H1 (cell line): ENCODE data around the gene PSME3. TPM values are rescaled to one million over a fixed set of nuclear protein-coding genes. Genes with fewer than 3 reads are reported as not detected.
A peak's percentile ranks its signal among the peaks of the same experiment; 100 is the strongest.

ENCODE experiments used
- ASH2L ChIP-seq: fragments of 200-600, 300-600 bp; sonication (generic); IDR thresholded peaks from one replicate; pipeline ENCODE4 v1.7.1; 2017; ENCODE audit warnings: low read length
- BACH1 ChIP-seq: IDR thresholded peaks from 2 replicates; pipeline ENCODE4 v1.6.1; 2012; ENCODE audit warnings: low read length, improper control_type of control experiment
- CEBPB ChIP-seq: IDR thresholded peaks from 2 replicates; pipeline ENCODE4 v1.6.1; 2012; ENCODE audit warnings: low read depth, low read length
- CHD2 ChIP-seq: IDR thresholded peaks from 2 replicates; pipeline ENCODE4 v1.6.1; 2012; ENCODE audit warnings: low read length, improper control_type of control experiment
- CREB1 ChIP-seq: IDR thresholded peaks from 2 replicates; pipeline ENCODE4 v1.6.1; 2012; ENCODE audit warnings: inconsistent platforms
- GTF2F1 ChIP-seq: IDR thresholded peaks from 2 replicates; pipeline ENCODE4 v1.6.1; 2012; ENCODE audit warnings: low read depth, low read length, improper control_type of control experiment, borderline replicate concordance
- HDAC2 ChIP-seq, 2 experiments: fragments of 300-600 bp in 1 of 2; sonication (generic) in 1 of 2; IDR thresholded peaks; 2 replicates each; pipeline ENCODE4 v1.6.1; 2011 to 2012; ENCODE audit warnings: low read depth in 2 of 2, low read length in 2 of 2, mild to moderate bottlenecking in 2 of 2, moderate library complexity in 2 of 2, borderline replicate concordance in 1 of 2, inconsistent platforms in 1 of 2
- KDM1A ChIP-seq: fragments of 200-600, 300-600 bp; sonication (generic); IDR thresholded peaks from 2 replicates; pipeline ENCODE4 v1.7.1; 2016; ENCODE audit warnings: mild to moderate bottlenecking, low read length, borderline replicate concordance
- KDM4A ChIP-seq: IDR thresholded peaks from one replicate; pipeline ENCODE4 v1.7.1; 2012; ENCODE audit warnings: low read depth, mild to moderate bottlenecking, moderate library complexity, low read length, inconsistent platforms; ENCODE audit not compliant: severe bottlenecking
- POLR2A ChIP-seq, 2 experiments: IDR thresholded peaks; 1 replicate in 1 of 2; 2 replicates in 1 of 2; pipeline ENCODE4 v1.6.1; 2011; ENCODE audit warnings: low read depth in 2 of 2, low read length in 2 of 2, mild to moderate bottlenecking in 2 of 2; ENCODE audit errors: control extremely low read depth in 1 of 2
- POU5F1 ChIP-seq: IDR thresholded peaks from 2 replicates; pipeline ENCODE4 v1.6.1; 2011; ENCODE audit warnings: low read depth, mild to moderate bottlenecking, low read length, moderate library complexity
- RBBP5 ChIP-seq: IDR thresholded peaks from 2 replicates; pipeline ENCODE4 v1.7.1; 2012; ENCODE audit warnings: low read depth, mild to moderate bottlenecking, inconsistent platforms, low read length, moderate library complexity, borderline replicate concordance
- RNF2 ChIP-seq: fragments of 200-900, 300-1000 bp; sonication (generic); IDR thresholded peaks from 2 replicates; pipeline ENCODE4 v1.7.1; 2016; ENCODE audit warnings: borderline replicate concordance, low read depth, mild to moderate bottlenecking, antibody characterized with exemption, low read length; ENCODE audit not compliant: poor library complexity, severe bottlenecking; ENCODE audit errors: missing control alignments
- RXRA ChIP-seq: IDR thresholded peaks from 2 replicates; pipeline ENCODE4 v1.6.1; 2011; ENCODE audit warnings: low read depth, mild to moderate bottlenecking, low read length, moderate library complexity; ENCODE audit not compliant: insufficient read depth
- SAP30 ChIP-seq: fragments of 300-600 bp; sonication (generic); IDR thresholded peaks from 2 replicates; pipeline ENCODE4 v1.7.1; 2012; ENCODE audit warnings: low read length, moderate library complexity, mild to moderate bottlenecking, inconsistent platforms; ENCODE audit not compliant: insufficient read depth, insufficient replicate concordance
- SIN3A ChIP-seq, 2 experiments: IDR thresholded peaks in 1 of 2; conservative IDR thresholded peaks in 1 of 2; 2 replicates each; pipeline ENCODE4 v1.6.1; 2011 to 2012; ENCODE audit warnings: low read length in 2 of 2, improper control_type of control experiment in 1 of 2, low read depth in 1 of 2, mild to moderate bottlenecking in 1 of 2
- SIRT6 ChIP-seq: IDR thresholded peaks from one replicate; pipeline ENCODE4 v1.7.1; 2012; ENCODE audit warnings: low read length, inconsistent platforms
- SP1 ChIP-seq: IDR thresholded peaks from 2 replicates; pipeline ENCODE4 v1.6.1; 2011; ENCODE audit warnings: low read depth, low read length
- TAF7 ChIP-seq: optimal IDR thresholded peaks from 2 replicates; pipeline ENCODE3; 2011; ENCODE audit warnings: low read depth, mild to moderate bottlenecking, inconsistent platforms, low read length, moderate library complexity, borderline replicate concordance
- TBP ChIP-seq: IDR thresholded peaks from 2 replicates; pipeline ENCODE4 v1.6.1; 2011; ENCODE audit warnings: low read depth, low read length, improper control_type of control experiment
- YY1 ChIP-seq: IDR thresholded peaks from 2 replicates; pipeline ENCODE4 v1.6.1; 2011; ENCODE audit warnings: low read depth, mild to moderate bottlenecking, low read length
- polyA plus RNA-seq, 7 experiments: library from polyadenylated mRNA; depleted of rRNA in 3 of 7; stranded (reverse) in 5 of 7; unstranded in 2 of 7; fragments of >200 nt in 5 of 7; fragments of 200-250 nt in 2 of 7; gene quantifications; 1 replicate in 5 of 7; 2 replicates in 1 of 7; 4 replicates in 1 of 7; pipeline versions ENCODE4 v1.2.1 to v1.2.3, GENCODE V29; 2011 to 2013; ENCODE audit warnings: missing spikeins in 2 of 7, mixed read lengths in 2 of 7
- total RNA-seq: library from RNA; stranded (reverse); fragmentation: NEBNext Ultra II Directional; extraction: Animal tissue kit (Norgen Biotek cat#: 25700); gene quantifications from 2 replicates; pipeline ENCODE4 v1.2.1, GENCODE V29; 2021
- TF ChIP-seq, protein P1 (sequence below): IDR thresholded peaks from 2 replicates; pipeline ENCODE4 v1.6.1; 2012; ENCODE audit warnings: inconsistent platforms

PSME3 gene
- total and polyA plus RNA-seq, 2 of the 8 experiments (the other 6 are each of a cell fraction or from before 2014, with no cell fraction given), result 149 to 224 TPM

GRCh38 chr17:42798383-42799380 is 34.5 kb upstream of the PSME3 start, which contains the start of the genes CNTD1 and COA3 (continued):
- TF ChIP-seq HDAC2 (IDR thresholded peaks at IDR 0.05; ENCODE audit: borderline replicate concordance in 1 of 2, low read depth in 2 of 2, low read length in 2 of 2), result peak; percentile 33 to 88; a peak in 3 of 4 replicates
- no peak for TF ChIP-seq CEBPB
- peak; percentile 82; the same call in 1 of the 2 replicates for TF ChIP-seq RBBP5
- TF ChIP-seq BACH1, result 0 out of 2 replicates have a peak, but pooled peaks have one; percentile 51
- TF ChIP-seq TBP, result peak; percentile 62
- TF ChIP-seq SAP30, result peak; percentile 60
- 0 out of 2 replicates have a peak, but pooled peaks have one; percentile 47 for TF ChIP-seq GTF2F1
- TF ChIP-seq TAF7, result no peak
- no peak for TF ChIP-seq SIRT6
- TF ChIP-seq YY1, result peak; percentile 96
- TF ChIP-seq, protein P1, sequence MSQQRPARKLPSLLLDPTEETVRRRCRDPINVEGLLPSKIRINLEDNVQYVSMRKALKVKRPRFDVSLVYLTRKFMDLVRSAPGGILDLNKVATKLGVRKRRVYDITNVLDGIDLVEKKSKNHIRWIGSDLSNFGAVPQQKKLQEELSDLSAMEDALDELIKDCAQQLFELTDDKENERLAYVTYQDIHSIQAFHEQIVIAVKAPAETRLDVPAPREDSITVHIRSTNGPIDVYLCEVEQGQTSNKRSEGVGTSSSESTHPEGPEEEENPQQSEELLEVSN, result peak; percentile 100
- no peak for TF ChIP-seq POU5F1
- TF ChIP-seq ASH2L, result peak; percentile 81
- peak; percentile 59; the same call in 1 of the 2 replicates for TF ChIP-seq SP1
- TF ChIP-seq RNF2, result peak; percentile 73
- TF ChIP-seq KDM4A, result peak; percentile 84
- peak; percentile 79 for TF ChIP-seq KDM1A
- TF ChIP-seq CREB1, result peak; percentile 66
- TF ChIP-seq RXRA, result no peak
- TF ChIP-seq SIN3A (conservative IDR thresholded peaks at IDR 0.05 in 1 of 2, IDR thresholded peaks at IDR 0.05 in 1 of 2; ENCODE audit: low read depth in 1 of 2, low read length in 2 of 2), result peak; percentile 46 to 84; a peak in 2 of 4 replicates
- TF ChIP-seq POLR2A (IDR thresholded peaks at IDR 0.05; ENCODE audit: control extremely low read depth in 1 of 2, low read depth in 2 of 2, low read length in 2 of 2), result peak in 1 of 2 experiments; percentile 74; a peak in 2 of 3 replicates
- peak; percentile 61 for TF ChIP-seq CHD2
